HepG2 (cell line): ENCODE data around the gene ZBTB32. TPM values are rescaled to one million over a fixed set of nuclear protein-coding genes. Genes with fewer than 3 reads are reported as not detected.

Experiments
- ATF4 ChIP-seq, 2 experiments: fragments of 450-650 bp in 1 of 2; sonication (generic) in 1 of 2; formaldehyde crosslinking; IDR thresholded peaks; 2 replicates each; pipeline versions ENCODE4 v1.5.0 to v1.8.0; 2020 to 2022; ENCODE audit warnings: mild to moderate bottlenecking in 1 of 2, missing genetic modification reagents in 1 of 2
- CREB3 ChIP-seq: sonication (generic); formaldehyde crosslinking; IDR thresholded peaks from 2 replicates; pipeline ENCODE4 v1.5.0; 2020; ENCODE audit warnings: missing genetic modification reagents
- HBP1 ChIP-seq: IDR thresholded peaks from 2 replicates; pipeline ENCODE4 v1.6.1; 2016; ENCODE audit warnings: low read depth, control low read depth
- POGK ChIP-seq: sonication (generic); formaldehyde crosslinking; conservative IDR thresholded peaks from 2 replicates; pipeline ENCODE4 v1.8.0; 2022; ENCODE audit warnings: mild to moderate bottlenecking, moderate library complexity, missing genetic modification reagents
- SAFB2 ChIP-seq: sonication (generic); formaldehyde crosslinking; IDR thresholded peaks from 2 replicates; pipeline ENCODE4 v1.5.1; 2020; ENCODE audit warnings: missing genetic modification reagents, low read depth, mild to moderate bottlenecking, borderline replicate concordance
- SALL2 ChIP-seq: sonication (generic); formaldehyde crosslinking; IDR thresholded peaks from 2 replicates; pipeline ENCODE4 v1.8.1; 2023; ENCODE audit warnings: mild to moderate bottlenecking, missing genetic modification reagents, inconsistent platforms
- SP1 ChIP-seq, 2 experiments: fragments of 450-650 bp in 1 of 2; sonication (generic) in 1 of 2; formaldehyde crosslinking in 1 of 2; IDR thresholded peaks; 2 replicates each; pipeline versions ENCODE4 v1.4.0 to v1.6.1; 2016 to 2020; ENCODE audit warnings: missing genetic modification reagents in 1 of 2
- polyA plus RNA-seq, 8 experiments: library from polyadenylated mRNA; depleted of rRNA in 3 of 8; stranded (reverse) in 7 of 8; unstranded in 1 of 8; fragments of >200 nt; fragmentation: Illumina TruSeq in 4 of 8; extraction: Trizol in 4 of 8; gene quantifications; 2 replicates each; pipeline versions ENCODE4 v1.2.1 to v1.2.3, GENCODE V29; 2011 to 2016; ENCODE audit warnings: low read depth in 4 of 8, missing spikeins in 1 of 8, mixed read lengths in 1 of 8; ENCODE audit not compliant: insufficient read depth in 1 of 8
- total RNA-seq, 5 experiments: library from RNA; depleted of rRNA; stranded (reverse); fragments of >200 nt; fragmentation: Illumina TruSeq; extraction: Trizol; gene quantifications; 2 replicates each; pipeline ENCODE4 v1.2.3, GENCODE V29; 2016; ENCODE audit warnings: low read depth in 1 of 5
- TF ChIP-seq, protein P1 (sequence below): IDR thresholded peaks from 2 replicates; pipeline ENCODE4 v1.6.1; 2016; ENCODE audit warnings: low read depth, missing genetic modification reagents, missing compliant biosample characterization
- TF ChIP-seq, protein P2 (sequence below): sonication (generic); formaldehyde crosslinking; IDR thresholded peaks from 2 replicates; pipeline ENCODE4 v1.4.0; 2020; ENCODE audit warnings: missing genetic modification reagents, low read depth, mild to moderate bottlenecking, borderline replicate concordance
- TF ChIP-seq, protein P3 (sequence below): sonication (generic); formaldehyde crosslinking; IDR thresholded peaks from 2 replicates; pipeline ENCODE4 v1.4.0; 2020; ENCODE audit warnings: mild to moderate bottlenecking, missing genetic modification reagents
- TF ChIP-seq, protein P4 (sequence below): sonication (generic); formaldehyde crosslinking; IDR thresholded peaks from 2 replicates; pipeline ENCODE4 v1.4.0; 2020; ENCODE audit warnings: mild to moderate bottlenecking, low read depth, missing genetic modification reagents

ZBTB32 gene
- total and polyA plus RNA-seq, 2 of the 13 experiments (the other 11 are each of a cell fraction or from before 2014, with no cell fraction given), result not detected

GRCh38 chr19:35715981-35716800 lies 11.8 kb downstream of the ZBTB32 start (continued):
- TF ChIP-seq, protein P1, sequence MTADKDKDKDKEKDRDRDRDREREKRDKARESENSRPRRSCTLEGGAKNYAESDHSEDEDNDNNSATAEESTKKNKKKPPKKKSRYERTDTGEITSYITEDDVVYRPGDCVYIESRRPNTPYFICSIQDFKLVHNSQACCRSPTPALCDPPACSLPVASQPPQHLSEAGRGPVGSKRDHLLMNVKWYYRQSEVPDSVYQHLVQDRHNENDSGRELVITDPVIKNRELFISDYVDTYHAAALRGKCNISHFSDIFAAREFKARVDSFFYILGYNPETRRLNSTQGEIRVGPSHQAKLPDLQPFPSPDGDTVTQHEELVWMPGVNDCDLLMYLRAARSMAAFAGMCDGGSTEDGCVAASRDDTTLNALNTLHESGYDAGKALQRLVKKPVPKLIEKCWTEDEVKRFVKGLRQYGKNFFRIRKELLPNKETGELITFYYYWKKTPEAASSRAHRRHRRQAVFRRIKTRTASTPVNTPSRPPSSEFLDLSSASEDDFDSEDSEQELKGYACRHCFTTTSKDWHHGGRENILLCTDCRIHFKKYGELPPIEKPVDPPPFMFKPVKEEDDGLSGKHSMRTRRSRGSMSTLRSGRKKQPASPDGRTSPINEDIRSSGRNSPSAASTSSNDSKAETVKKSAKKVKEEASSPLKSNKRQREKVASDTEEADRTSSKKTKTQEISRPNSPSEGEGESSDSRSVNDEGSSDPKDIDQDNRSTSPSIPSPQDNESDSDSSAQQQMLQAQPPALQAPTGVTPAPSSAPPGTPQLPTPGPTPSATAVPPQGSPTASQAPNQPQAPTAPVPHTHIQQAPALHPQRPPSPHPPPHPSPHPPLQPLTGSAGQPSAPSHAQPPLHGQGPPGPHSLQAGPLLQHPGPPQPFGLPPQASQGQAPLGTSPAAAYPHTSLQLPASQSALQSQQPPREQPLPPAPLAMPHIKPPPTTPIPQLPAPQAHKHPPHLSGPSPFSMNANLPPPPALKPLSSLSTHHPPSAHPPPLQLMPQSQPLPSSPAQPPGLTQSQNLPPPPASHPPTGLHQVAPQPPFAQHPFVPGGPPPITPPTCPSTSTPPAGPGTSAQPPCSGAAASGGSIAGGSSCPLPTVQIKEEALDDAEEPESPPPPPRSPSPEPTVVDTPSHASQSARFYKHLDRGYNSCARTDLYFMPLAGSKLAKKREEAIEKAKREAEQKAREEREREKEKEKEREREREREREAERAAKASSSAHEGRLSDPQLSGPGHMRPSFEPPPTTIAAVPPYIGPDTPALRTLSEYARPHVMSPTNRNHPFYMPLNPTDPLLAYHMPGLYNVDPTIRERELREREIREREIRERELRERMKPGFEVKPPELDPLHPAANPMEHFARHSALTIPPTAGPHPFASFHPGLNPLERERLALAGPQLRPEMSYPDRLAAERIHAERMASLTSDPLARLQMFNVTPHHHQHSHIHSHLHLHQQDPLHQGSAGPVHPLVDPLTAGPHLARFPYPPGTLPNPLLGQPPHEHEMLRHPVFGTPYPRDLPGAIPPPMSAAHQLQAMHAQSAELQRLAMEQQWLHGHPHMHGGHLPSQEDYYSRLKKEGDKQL (CRISPR knock-in tag), result peak; percentile 54; the same call in 1 of the 2 replicates
- TF ChIP-seq CREB3 (CRISPR knock-in tag) (0 out of 2 replicates have a peak, but pooled peaks have one; percentile 36), SP1 (IDR thresholded peaks at IDR 0.05) (no peak), SP1 (CRISPR knock-in tag; IDR thresholded peaks at IDR 0.05) (peak; percentile 49; the same call in 1 of the 2 replicates), SAFB2 (no peak), ATF4 (CRISPR knock-in tag; IDR thresholded peaks at IDR 0.05) (peak in 1 of 2 experiments; percentile 62; a peak in 1 of 4 replicates), POGK (CRISPR knock-in tag) (0 out of 2 replicates have a peak, but pooled peaks have one; percentile 2), HBP1 (CRISPR knock-in tag) (0 out of 2 replicates have a peak, but pooled peaks have one; percentile 5), SALL2 (peak; percentile 4)
- TF ChIP-seq, protein P2, sequence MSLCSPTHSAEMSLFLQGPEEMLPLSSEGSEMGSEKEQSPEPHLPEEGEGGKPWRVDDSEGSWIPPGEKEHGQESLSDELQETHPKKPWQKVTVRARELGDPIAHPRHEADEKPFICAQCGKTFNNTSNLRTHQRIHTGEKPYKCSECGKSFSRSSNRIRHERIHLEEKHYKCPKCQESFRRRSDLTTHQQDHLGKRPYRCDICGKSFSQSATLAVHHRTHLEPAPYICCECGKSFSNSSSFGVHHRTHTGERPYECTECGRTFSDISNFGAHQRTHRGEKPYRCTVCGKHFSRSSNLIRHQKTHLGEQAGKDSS (CRISPR knock-in tag), result no peak
- TF ChIP-seq, protein P3, sequence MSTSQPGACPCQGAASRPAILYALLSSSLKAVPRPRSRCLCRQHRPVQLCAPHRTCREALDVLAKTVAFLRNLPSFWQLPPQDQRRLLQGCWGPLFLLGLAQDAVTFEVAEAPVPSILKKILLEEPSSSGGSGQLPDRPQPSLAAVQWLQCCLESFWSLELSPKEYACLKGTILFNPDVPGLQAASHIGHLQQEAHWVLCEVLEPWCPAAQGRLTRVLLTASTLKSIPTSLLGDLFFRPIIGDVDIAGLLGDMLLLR, result peak; percentile 54; the same call in 1 of the 2 replicates
- TF ChIP-seq, protein P4, sequence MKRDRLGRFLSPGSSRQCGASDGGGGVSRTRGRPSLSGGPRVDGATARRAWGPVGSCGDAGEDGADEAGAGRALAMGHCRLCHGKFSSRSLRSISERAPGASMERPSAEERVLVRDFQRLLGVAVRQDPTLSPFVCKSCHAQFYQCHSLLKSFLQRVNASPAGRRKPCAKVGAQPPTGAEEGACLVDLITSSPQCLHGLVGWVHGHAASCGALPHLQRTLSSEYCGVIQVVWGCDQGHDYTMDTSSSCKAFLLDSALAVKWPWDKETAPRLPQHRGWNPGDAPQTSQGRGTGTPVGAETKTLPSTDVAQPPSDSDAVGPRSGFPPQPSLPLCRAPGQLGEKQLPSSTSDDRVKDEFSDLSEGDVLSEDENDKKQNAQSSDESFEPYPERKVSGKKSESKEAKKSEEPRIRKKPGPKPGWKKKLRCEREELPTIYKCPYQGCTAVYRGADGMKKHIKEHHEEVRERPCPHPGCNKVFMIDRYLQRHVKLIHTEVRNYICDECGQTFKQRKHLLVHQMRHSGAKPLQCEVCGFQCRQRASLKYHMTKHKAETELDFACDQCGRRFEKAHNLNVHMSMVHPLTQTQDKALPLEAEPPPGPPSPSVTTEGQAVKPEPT (CRISPR knock-in tag), result 0 out of 2 replicates have a peak, but pooled peaks have one; percentile 15
